Measurements from ENCODE around the gene SEMA5B.

The SEMA5B gene

GRCh38 chr3:123058505-123058904, 30.9 kb upstream of the SEMA5B start:
- no peak for DNase-seq

GRCh38 chr3:123055352-123055751, 27.8 kb upstream of the SEMA5B start:
- DNase-seq: no peak

- DNase-seq: no peak
These were observed 27.4 kb upstream of the SEMA5B start for GRCh38 chr3:123054931-123055330.

- no peak for DNase-seq
These were observed 26.7 kb upstream of the SEMA5B start for GRCh38 chr3:123054109-123054778.

GRCh38 chr3:123053107-123053506, 25.5 kb upstream of the SEMA5B start:
- no peak for DNase-seq

GRCh38 chr3:123050666-123051065, 23.1 kb upstream of the SEMA5B start:
- DNase-seq: no peak

- DNase-seq: no peak
These were observed 21.1 kb upstream of the SEMA5B start for GRCh38 chr3:123048480-123049237.

- no peak for DNase-seq
These were observed 19.4 kb upstream of the SEMA5B start for GRCh38 chr3:123047062-123047319.

- no peak for DNase-seq
These were observed 18.9 kb upstream of the SEMA5B start for GRCh38 chr3:123046262-123047061.

- no peak for DNase-seq
These were observed 17.6 kb upstream of the SEMA5B start for GRCh38 chr3:123044981-123045763.

GRCh38 chr3:123042413-123042812, 14.8 kb upstream of the SEMA5B start:
- DNase-seq: no peak

- DNase-seq: no peak
These were observed 11.6 kb upstream of the SEMA5B start for GRCh38 chr3:123039178-123039577.

GRCh38 chr3:123038751-123039150, 11.2 kb upstream of the SEMA5B start:
- DNase-seq: no peak

- DNase-seq: no peak
These were observed 9.4 kb upstream of the SEMA5B start for GRCh38 chr3:123037015-123037375.

GRCh38 chr3:123036352-123037014, 8.9 kb upstream of the SEMA5B start:
- DNase-seq: no peak

GRCh38 chr3:123034996-123035395, 7.4 kb upstream of the SEMA5B start:
- DNase-seq: no peak

- no peak for DNase-seq
These were observed 6.6 kb upstream of the SEMA5B start for GRCh38 chr3:123034120-123034519.

GRCh38 chr3:123032057-123032456, 4.5 kb upstream of the SEMA5B start:
- no peak for DNase-seq

GRCh38 chr3:123031051-123031450, 3.5 kb upstream of the SEMA5B start:
- DNase-seq: no peak

- peak; percentile 34 to 48 for DNase-seq
These were observed 768 bp upstream of the SEMA5B start for GRCh38 chr3:123028233-123028828.

- no peak for DNase-seq
These were observed 835 bp downstream of the SEMA5B start for GRCh38 chr3:123026565-123027291.
